Measurements from ENCODE around the gene CPNE4. TPM values are rescaled to one million over a fixed set of nuclear protein-coding genes. Genes with fewer than 3 reads are reported as not detected.

Gene CPNE4
- total and polyA plus RNA-seq, 5 donors from 2014 or later = not detected

- no peak for ATAC-seq (ENCODE audit: low read depth in 2 of 2)
Observed at GRCh38 chr3:131714585-131715220, 320.1 kb downstream of the CPNE4 start.

GRCh38 chr3:131713416-131714123 is 321.2 kb downstream of the CPNE4 start:
- DNase-seq (no peak), ATAC-seq (ENCODE audit: low read depth in 2 of 2) (no peak)
- H3K27me3 Mint-ChIP-seq = no peaks in the 10 kb centered on the region
- no peaks in the 10 kb centered on the region for H3K9me3 ChIP-seq (ENCODE audit: control insufficient read depth in 2 of 2, low read length in 2 of 2)
- H3K27ac ChIP-seq (ENCODE audit: insufficient read depth, low read length, poor library complexity, severe bottlenecking) = no peak overlapping the region
- H3K27ac Mint-ChIP-seq = no peak overlapping the region
- H3K4me3 Mint-ChIP-seq = no peak overlapping the region
- H3K27me3 ChIP-seq (ENCODE audit: control insufficient read depth, insufficient read depth, low read length) = peaks cover 4% of the 10 kb centered on the region
- no peaks in the 10 kb centered on the region for H3K36me3 ChIP-seq (ENCODE audit: control insufficient read depth, insufficient read depth, low read length)
- no peaks in the 10 kb centered on the region for H3K9me3 Mint-ChIP-seq
- H3K4me3 ChIP-seq (ENCODE audit: low read depth, low read length) = no peak overlapping the region
- H3K36me3 Mint-ChIP-seq = no peaks in the 10 kb centered on the region
- H3K4me1 ChIP-seq (ENCODE audit: control insufficient read depth, insufficient read depth, low read length, poor library complexity, severe bottlenecking) = no peaks in the 10 kb centered on the region
- peaks cover 0 to 5% (median 0%) of the 10 kb centered on the region in 4 donors for H3K4me1 Mint-ChIP-seq

More at GRCh38 chr3:131714585-131715220, 320.1 kb downstream of the CPNE4 start:
- Histone ChIP-seq H3K36me3 (ENCODE audit: control insufficient read depth, insufficient read depth, low read length) (no peaks in the 10 kb centered on the region), H3K9me3 (ENCODE audit: control insufficient read depth in 2 of 2, low read length in 2 of 2) (no peaks in the 10 kb centered on the region), H3K4me3 (ENCODE audit: low read depth, low read length) (no peak overlapping the region), H3K27me3 (ENCODE audit: control insufficient read depth, insufficient read depth, low read length) (no peaks in the 10 kb centered on the region), H3K4me1 (ENCODE audit: control insufficient read depth, insufficient read depth, low read length, poor library complexity, severe bottlenecking) (no peaks in the 10 kb centered on the region), H3K27ac (ENCODE audit: insufficient read depth, low read length, poor library complexity, severe bottlenecking) (no peak overlapping the region)
- DNase-seq = no peak
- Mint-ChIP-seq H3K27me3 (no peaks in the 10 kb centered on the region), H3K27ac (no peak overlapping the region), H3K4me1 (peaks cover 0 to 5% (median 0%) of the 10 kb centered on the region in 4 donors), H3K4me3 (no peak overlapping the region), H3K36me3 (no peaks in the 10 kb centered on the region), H3K9me3 (no peaks in the 10 kb centered on the region)

GRCh38 chr3:131712662-131713061 is 322.2 kb downstream of the CPNE4 start:
- Histone ChIP-seq H3K27me3 (ENCODE audit: control insufficient read depth, insufficient read depth, low read length) (peaks cover 4% of the 10 kb centered on the region), H3K9me3 (ENCODE audit: control insufficient read depth in 2 of 2, low read length in 2 of 2) (no peaks in the 10 kb centered on the region), H3K4me3 (ENCODE audit: low read depth, low read length) (no peak overlapping the region), H3K4me1 (ENCODE audit: control insufficient read depth, insufficient read depth, low read length, poor library complexity, severe bottlenecking) (no peaks in the 10 kb centered on the region), H3K27ac (ENCODE audit: insufficient read depth, low read length, poor library complexity, severe bottlenecking) (no peak overlapping the region), H3K36me3 (ENCODE audit: control insufficient read depth, insufficient read depth, low read length) (no peaks in the 10 kb centered on the region)
- peaks cover 0 to 2% (median 0%) of the 10 kb centered on the region in 7 donors for H3K9me3 Mint-ChIP-seq
- ATAC-seq (ENCODE audit: low read depth in 2 of 2) = no peak
- H3K27me3 Mint-ChIP-seq = peaks cover 7% of the 10 kb centered on the region
- H3K36me3 Mint-ChIP-seq = no peaks in the 10 kb centered on the region
- no peak for DNase-seq
- H3K4me3 Mint-ChIP-seq = no peak overlapping the region
- H3K27ac Mint-ChIP-seq = no peak overlapping the region
- peaks cover 0 to 5% (median 0%) of the 10 kb centered on the region in 4 donors for H3K4me1 Mint-ChIP-seq

- H3K4me3 ChIP-seq (ENCODE audit: low read depth, low read length) = no peak overlapping the region
- DNase-seq = no peak
- Mint-ChIP-seq H3K4me3 (no peak overlapping the region), H3K27ac (no peak overlapping the region), H3K4me1 (peaks cover 0 to 5% (median 0%) of the 10 kb centered on the region in 4 donors), H3K36me3 (no peaks in the 10 kb centered on the region), H3K9me3 (peaks cover 0 to 2% (median 0%) of the 10 kb centered on the region in 7 donors), H3K27me3 (peaks cover 11% of the 10 kb centered on the region)
- H3K9me3 ChIP-seq (ENCODE audit: control insufficient read depth in 2 of 2, low read length in 2 of 2) = no peaks in the 10 kb centered on the region
- H3K4me1 ChIP-seq (ENCODE audit: control insufficient read depth, insufficient read depth, low read length, poor library complexity, severe bottlenecking) = no peaks in the 10 kb centered on the region
- no peaks in the 10 kb centered on the region for H3K36me3 ChIP-seq (ENCODE audit: control insufficient read depth, insufficient read depth, low read length)
- no peak overlapping the region for H3K27ac ChIP-seq (ENCODE audit: insufficient read depth, low read length, poor library complexity, severe bottlenecking)
- peaks cover 4% of the 10 kb centered on the region for H3K27me3 ChIP-seq (ENCODE audit: control insufficient read depth, insufficient read depth, low read length)
- ATAC-seq (ENCODE audit: low read depth in 2 of 2) = no peak
Observed at GRCh38 chr3:131711114-131711768, 323.6 kb downstream of the CPNE4 start.

- peaks cover 11% of the 10 kb centered on the region for H3K27me3 Mint-ChIP-seq
- no peak overlapping the region for H3K4me3 Mint-ChIP-seq
- Histone ChIP-seq H3K27me3 (ENCODE audit: control insufficient read depth, insufficient read depth, low read length) (peaks cover 4% of the 10 kb centered on the region), H3K4me3 (ENCODE audit: low read depth, low read length) (no peak overlapping the region), H3K9me3 (ENCODE audit: control insufficient read depth in 2 of 2, low read length in 2 of 2) (no peaks in the 10 kb centered on the region), H3K36me3 (ENCODE audit: control insufficient read depth, insufficient read depth, low read length) (no peaks in the 10 kb centered on the region), H3K27ac (ENCODE audit: insufficient read depth, low read length, poor library complexity, severe bottlenecking) (no peak overlapping the region), H3K4me1 (ENCODE audit: control insufficient read depth, insufficient read depth, low read length, poor library complexity, severe bottlenecking) (no peaks in the 10 kb centered on the region)
- H3K4me1 Mint-ChIP-seq = peaks cover 0 to under 1% (median 0%) of the 10 kb centered on the region in 4 donors
- ATAC-seq (ENCODE audit: low read depth in 2 of 2) (no peak), DNase-seq (no peak)
- no peaks in the 10 kb centered on the region for H3K36me3 Mint-ChIP-seq
- H3K9me3 Mint-ChIP-seq = peaks cover 0 to 4% (median 0%) of the 10 kb centered on the region in 7 donors
- no peak overlapping the region for H3K27ac Mint-ChIP-seq
Observed at GRCh38 chr3:131708241-131708640, 326.6 kb downstream of the CPNE4 start.

GRCh38 chr3:131705558-131706051 is 329.2 kb downstream of the CPNE4 start:
- Mint-ChIP-seq H3K27ac (no peak overlapping the region), H3K9me3 (peaks cover 0 to 4% (median 0%) of the 10 kb centered on the region in 7 donors), H3K36me3 (no peaks in the 10 kb centered on the region), H3K27me3 (peaks cover 11% of the 10 kb centered on the region), H3K4me3 (no peak overlapping the region), H3K4me1 (no peaks in the 10 kb centered on the region)
- no peak for DNase-seq
- no peak for ATAC-seq (ENCODE audit: low read depth in 2 of 2)
- Histone ChIP-seq H3K27me3 (ENCODE audit: control insufficient read depth, insufficient read depth, low read length) (peaks cover 4% of the 10 kb centered on the region), H3K9me3 (ENCODE audit: control insufficient read depth in 2 of 2, low read length in 2 of 2) (no peaks in the 10 kb centered on the region), H3K27ac (ENCODE audit: insufficient read depth, low read length, poor library complexity, severe bottlenecking) (no peak overlapping the region), H3K4me3 (ENCODE audit: low read depth, low read length) (no peak overlapping the region), H3K4me1 (ENCODE audit: control insufficient read depth, insufficient read depth, low read length, poor library complexity, severe bottlenecking) (no peaks in the 10 kb centered on the region), H3K36me3 (ENCODE audit: control insufficient read depth, insufficient read depth, low read length) (no peaks in the 10 kb centered on the region)

- Mint-ChIP-seq H3K36me3 (no peaks in the 10 kb centered on the region), H3K4me3 (no peak overlapping the region), H3K27ac (no peak overlapping the region), H3K9me3 (peaks cover 0 to 4% (median 0%) of the 10 kb centered on the region in 7 donors), H3K27me3 (peaks cover 11% of the 10 kb centered on the region), H3K4me1 (no peaks in the 10 kb centered on the region)
- H3K4me3 ChIP-seq (ENCODE audit: low read depth, low read length) = no peak overlapping the region
- no peak for ATAC-seq (ENCODE audit: low read depth in 2 of 2)
- H3K9me3 ChIP-seq (ENCODE audit: control insufficient read depth in 2 of 2, low read length in 2 of 2) = no peaks in the 10 kb centered on the region
- peaks cover 4% of the 10 kb centered on the region for H3K27me3 ChIP-seq (ENCODE audit: control insufficient read depth, insufficient read depth, low read length)
- H3K36me3 ChIP-seq (ENCODE audit: control insufficient read depth, insufficient read depth, low read length) = no peaks in the 10 kb centered on the region
- H3K4me1 ChIP-seq (ENCODE audit: control insufficient read depth, insufficient read depth, low read length, poor library complexity, severe bottlenecking) = no peaks in the 10 kb centered on the region
- no peak for DNase-seq
- no peak overlapping the region for H3K27ac ChIP-seq (ENCODE audit: insufficient read depth, low read length, poor library complexity, severe bottlenecking)
Observed at GRCh38 chr3:131705099-131705498, 329.7 kb downstream of the CPNE4 start.

Data from CD4-positive, CD25-positive, alpha-beta regulatory T cell (primary cell).